ENCODE data around the gene RASGEF1C.
"Not testable (repeated sequence)": the region's sequence is repeated elsewhere in the genome, so short reads cannot be mapped to it uniquely, and the experiment has no call there.

The RASGEF1C gene

DNA sequence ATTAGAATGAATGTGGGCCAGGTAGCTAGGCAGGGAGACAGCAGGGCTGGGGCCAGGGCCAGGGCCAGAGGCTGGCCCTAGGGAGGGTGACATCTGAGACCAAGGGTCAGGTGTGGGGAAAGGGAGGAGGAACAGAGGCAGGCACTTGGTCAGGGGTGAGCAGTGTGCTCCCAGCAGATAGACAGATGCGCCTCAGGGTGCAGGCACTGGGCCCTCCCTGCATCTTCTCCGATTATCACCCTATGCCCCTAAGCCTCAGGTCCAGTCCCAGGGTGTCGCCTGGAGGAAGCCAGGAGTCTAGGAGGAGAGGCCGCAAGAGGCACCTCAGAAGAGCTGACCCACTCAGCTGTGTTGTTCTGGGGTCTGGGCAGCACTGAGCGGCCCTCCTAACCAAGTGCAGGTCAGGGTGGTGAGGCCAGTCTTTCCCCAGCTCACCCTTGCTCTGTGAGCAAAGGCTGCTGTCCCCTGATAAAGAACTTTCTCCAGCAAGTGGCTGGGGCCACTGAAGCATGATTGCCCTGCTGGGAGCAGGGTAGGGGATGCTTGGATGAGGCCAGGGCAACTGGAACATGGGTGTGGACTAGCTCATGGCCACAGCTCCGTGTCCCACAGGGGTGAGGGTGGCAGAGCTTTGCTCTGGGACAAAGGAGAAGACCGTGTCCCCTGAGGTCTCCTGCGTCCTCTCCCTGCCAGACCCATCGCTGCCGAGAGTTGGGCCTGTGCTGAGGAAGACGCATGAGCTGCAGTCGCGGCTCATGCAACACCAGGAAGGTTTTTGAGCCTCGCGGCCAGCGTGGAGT is 2.1 kb upstream of the RASGEF1C start:
- no peak for DNase-seq (ENCODE audit: low read depth)

DNA sequence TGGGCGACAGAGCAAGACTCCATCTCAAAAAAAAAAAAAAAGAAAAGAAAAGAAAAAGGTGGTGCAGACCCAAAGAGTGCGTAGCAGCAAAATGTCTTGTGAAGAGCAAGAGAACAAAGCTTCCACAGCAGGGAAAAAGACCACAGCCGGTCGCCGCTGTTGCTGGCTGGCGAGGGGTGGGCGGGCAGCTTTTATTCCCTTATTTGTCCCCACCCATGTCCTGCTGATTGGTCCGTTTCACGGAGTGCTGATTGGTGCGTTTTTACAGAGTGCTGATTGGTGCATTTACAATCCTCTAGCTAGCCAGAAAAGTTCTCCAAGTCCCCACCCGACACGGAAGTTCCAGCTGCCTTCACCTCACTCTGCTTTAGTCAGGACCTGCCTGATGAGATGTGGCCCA is 1.1 kb upstream of the RASGEF1C start:
- not testable (repeated sequence) for DNase-seq (ENCODE audit: low read depth)

DNA sequence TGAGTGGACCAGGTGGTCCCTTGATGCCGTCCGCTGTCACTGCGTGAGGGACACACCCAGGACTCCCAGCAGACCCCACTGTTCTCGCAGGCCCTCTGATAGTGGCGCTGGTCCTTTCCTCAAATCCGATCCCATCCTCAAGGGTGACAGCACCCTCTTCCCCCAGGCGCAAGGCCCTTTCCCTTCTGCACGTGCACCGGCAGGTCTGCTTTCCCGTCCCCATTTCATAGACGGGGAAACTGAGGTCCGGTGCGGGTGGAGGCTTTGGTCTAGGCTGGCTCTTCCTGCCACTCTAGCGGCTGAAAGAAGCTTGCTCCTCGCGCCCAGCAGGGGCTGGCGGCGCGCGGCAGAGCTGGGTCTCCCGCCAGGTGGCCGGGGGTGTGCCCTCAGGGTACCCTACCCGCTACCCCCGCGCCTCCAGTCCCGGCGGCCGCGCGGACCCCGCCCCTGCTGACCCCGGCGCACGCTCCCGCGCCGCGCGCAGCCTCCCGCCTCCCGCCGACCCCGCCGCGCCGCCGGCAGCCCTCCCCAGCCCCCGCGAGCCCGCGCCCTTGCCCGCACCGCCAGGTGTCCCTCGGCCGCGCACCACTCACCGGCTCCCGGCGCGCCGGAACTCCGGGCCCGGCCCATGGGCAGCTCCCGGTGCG is 453 bp downstream of the RASGEF1C start:
- DNase-seq (ENCODE audit: low read depth) = no peak

DNA sequence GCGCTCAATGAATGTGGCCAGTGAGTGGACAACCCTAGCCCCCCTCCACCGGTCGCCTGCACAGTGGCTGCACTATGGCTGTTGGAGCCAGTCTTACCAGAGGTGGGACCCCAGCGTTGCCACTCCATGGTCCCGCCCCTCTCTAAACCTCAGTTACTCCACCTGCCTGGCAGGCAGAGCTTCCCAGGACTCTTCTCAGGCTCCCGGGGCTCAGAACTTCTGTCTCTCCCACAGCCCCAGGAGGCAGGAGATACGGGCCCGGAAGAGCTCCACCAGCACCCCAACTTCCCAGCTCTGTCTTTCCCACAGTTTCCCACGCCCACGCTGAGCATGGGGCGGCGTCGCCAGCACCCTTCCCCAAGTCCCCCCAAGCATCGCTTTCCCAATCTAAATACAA is 975 bp downstream of the RASGEF1C start:
- DNase-seq (ENCODE audit: low read depth) = no peak

DNA sequence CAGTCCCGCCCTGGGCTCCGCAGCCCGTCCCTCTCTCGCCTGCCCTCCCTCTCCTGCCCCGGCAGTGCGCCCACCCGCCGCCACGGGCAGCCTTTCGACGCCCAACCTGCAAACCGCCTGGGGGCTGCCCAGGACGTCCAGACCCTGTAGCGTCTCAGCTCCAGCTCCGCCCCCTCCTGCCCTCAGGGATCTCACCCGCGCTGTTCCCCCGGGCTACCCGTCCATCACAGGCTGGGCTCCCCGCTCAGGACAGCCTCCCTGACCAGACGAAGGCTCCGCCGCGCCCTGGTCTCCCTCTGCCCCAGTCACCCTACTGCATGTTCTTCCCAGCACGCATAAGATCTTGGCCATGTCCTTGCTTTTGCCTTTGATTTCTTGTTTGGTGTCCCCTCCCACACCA is 1.4 kb downstream of the RASGEF1C start:
- DNase-seq (ENCODE audit: low read depth) = no peak

DNA sequence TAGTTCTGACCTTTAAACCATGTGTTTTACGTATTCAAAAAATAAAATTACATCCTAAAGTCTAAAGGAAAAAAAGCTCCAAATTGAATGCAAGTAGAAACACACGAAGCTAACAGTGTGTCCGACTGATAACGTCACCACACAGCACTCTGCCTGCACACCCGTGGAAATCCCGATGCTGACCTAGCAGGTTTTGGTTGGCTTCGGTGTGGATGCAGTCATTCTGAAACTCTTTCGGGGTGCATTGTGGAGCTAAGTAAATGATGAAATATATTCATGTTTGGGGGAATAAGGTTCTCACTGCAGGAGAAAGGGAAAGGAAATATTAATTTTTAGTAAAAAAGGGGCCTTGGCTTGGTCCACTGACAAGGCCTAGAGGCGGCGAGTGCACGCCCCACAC is 2.0 kb downstream of the RASGEF1C start:
- no peak for DNase-seq (ENCODE audit: low read depth)

DNA sequence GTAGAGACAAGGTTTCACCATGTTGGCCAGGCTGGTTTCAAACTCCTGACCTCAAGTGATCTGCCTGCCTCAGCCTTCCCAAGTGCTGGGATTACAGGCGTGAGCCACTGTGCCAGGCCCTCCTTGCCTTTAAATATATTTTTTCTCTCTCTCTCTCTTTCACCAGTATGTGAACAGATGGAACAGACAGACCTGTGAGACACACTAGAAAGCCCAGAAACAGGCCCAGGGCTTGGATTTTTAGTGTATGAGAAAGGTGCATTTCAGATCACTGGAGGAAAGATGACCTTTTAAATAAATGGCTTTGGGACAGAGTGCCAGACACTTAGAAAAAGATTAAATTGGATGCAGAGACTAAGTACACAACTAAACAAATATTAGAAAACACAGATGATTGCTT is 3.1 kb downstream of the RASGEF1C start:
- DNase-seq (ENCODE audit: low read depth) = no peak

DNA sequence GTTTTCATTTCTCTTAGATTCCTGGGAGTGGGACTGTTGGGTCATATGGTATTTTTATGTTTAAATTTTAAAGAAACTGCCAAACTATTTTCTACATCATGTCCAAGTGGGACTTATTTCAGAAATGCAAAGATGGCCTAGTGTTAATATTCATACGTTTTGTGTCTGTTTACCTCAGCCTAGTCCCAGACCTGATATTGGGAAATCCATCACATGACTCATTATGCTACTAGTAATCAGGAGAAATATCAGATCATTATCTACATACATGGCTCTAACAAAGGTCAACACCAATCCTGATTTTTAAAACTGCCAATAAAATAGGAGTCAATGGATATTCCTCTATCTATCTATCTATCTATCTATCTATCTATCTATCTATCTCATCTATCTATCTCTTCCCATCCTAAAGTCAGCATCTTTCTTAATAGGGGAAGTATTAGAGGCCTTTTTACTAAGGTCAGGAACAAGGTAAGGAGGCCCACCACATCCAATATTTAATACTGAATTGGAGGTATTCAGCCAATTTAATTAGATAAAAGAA is 4.7 kb downstream of the RASGEF1C start:
- no peak for DNase-seq (ENCODE audit: low read depth)

DNA sequence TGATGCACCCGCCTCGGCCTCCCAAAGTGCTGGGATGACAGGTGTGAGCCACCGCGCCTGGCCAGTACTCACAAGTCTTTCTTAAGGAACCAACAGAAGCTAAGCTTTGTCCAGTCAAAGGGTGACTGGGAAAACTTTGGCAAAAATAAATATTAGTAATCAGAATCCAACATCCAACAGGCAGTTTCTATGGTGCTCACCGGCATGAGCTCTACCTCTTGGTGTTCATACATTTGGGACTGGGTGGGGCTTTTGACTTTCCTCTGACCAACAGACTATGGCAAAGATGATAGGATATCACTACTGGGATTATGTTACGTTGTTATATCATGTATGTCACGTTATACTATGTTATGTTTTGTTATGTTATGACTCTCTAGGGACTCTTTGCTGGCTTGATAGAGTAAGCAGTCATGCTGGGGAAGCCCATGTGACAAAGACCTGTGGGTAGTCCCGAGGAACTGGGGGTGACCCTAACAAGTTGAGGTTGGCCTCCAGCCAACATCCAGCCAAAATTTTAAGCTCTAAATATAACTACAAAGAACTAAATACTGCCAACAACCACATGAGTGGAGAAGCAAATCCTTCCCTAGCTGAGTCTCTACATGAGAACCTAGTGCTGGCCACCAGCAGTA is 6.0 kb downstream of the RASGEF1C start:
- DNase-seq (ENCODE audit: low read depth) = no peak

DNA sequence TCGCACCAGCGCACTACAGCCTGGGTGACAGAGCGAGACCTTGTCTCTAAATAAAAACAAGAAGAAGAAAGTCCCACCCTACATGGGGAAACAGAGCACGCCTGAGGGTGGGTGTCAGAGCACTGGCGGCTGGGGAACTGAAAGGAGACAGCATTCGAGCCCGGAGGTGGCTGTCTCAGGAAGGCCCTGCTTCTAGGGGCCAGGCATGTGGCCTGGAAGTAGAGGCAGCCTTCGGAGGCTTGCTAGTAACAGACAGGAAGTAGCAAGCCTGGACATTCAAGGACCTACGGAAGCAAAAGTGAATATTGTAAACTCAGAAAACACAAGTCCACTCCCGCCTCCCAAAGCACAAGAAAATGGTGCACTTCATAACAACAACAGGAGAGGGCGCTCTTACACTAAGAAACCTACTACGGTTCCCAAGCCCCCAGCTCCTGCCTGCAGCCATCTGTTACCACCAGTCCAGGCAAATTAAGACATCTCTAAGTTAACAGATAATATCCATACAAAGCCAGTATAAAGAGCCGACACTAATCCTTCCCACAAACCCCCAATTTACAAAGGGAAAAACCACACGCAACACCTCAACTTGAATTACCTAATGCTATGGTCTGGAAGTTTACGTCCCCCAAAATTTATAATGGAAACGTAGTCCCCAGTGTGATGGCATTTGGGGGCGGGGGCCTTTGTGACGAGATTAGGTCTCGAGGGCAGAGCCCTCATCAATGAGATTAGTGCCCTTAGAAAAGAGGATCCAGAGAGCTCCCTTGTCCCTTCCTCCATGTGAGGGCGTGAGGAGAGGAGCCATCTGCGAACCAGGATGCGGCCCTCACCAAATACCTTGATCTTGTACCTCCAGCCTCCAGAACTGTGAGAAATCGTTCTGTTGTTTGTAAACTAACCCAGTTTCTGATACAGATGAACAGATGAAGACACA is 7.7 kb downstream of the RASGEF1C start:
- no peak for DNase-seq (ENCODE audit: low read depth)

DNA sequence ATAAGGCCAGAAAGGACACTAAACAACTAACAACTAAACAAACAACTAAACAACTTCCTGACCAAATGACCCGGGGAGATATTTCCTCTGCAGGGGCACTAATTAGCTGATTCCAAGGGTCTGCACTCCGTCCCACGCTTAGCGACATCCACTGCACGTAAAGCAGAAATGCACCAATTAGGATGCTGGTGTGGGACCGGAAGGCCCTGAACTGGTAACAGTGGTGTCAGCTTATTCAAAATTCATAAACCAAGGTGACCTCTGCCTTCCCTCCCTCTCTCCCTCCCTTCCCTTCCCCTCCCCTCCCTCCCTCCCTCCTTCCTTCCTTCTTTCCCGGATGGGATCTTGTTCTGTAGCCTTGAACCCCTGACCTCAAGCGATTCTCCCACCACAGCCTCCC is 9.6 kb downstream of the RASGEF1C start:
- no peak for DNase-seq (ENCODE audit: low read depth)

DNA sequence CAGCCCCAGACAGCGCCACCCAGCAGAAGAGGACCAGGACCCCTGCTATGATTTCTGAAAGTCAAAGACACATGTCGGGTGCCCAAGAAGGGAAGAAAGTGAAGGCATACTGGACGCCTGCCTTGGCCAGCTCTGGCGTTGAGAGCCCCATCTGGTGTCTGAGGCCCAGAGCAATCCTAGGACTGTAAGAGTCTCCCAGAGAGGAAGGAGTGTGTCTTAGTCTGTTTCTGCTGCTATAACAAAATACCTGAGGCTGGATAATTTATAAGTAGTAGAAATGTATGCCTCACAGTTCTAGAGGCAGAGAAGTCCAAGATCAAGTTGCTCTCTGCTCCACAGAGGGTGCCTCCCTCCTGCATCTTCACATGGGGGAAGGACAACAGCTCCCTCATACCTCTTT is 10.8 kb downstream of the RASGEF1C start:
- no peak for DNase-seq (ENCODE audit: low read depth)

DNA sequence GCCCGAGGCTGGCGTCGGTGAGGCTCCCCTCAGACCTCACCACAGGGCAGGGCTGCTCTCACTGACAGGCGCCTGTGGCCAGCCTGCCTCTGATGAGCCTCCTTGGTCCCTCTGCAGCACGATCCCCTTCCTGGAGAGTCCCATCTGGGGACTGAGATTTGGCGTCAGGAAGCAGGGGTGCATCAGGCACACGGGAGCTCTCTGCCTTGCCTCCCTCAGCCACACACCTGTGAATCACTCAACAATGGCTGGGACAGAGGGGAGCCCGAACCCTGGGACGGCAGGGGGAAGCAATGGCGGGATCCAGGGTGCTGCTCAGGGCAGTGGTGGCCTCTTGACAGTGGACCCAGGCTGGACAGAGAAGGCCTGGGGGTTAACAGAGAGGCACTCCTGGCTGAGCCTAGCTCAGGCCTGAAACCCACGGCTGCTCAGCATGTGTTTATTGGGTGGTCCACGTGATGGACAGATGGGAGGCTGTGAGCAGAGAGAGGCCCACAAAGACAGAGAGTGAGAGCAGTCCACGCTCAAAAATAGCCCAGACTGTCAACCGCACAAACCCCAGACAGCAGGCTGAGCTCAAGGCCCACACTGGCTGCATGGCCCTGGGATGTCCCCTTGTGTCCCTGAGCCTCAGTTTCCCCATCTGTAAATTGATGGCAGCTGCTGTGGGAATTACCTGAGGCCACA is 11.9 kb downstream of the RASGEF1C start:
- DNase-seq (ENCODE audit: low read depth) = no peak

DNA sequence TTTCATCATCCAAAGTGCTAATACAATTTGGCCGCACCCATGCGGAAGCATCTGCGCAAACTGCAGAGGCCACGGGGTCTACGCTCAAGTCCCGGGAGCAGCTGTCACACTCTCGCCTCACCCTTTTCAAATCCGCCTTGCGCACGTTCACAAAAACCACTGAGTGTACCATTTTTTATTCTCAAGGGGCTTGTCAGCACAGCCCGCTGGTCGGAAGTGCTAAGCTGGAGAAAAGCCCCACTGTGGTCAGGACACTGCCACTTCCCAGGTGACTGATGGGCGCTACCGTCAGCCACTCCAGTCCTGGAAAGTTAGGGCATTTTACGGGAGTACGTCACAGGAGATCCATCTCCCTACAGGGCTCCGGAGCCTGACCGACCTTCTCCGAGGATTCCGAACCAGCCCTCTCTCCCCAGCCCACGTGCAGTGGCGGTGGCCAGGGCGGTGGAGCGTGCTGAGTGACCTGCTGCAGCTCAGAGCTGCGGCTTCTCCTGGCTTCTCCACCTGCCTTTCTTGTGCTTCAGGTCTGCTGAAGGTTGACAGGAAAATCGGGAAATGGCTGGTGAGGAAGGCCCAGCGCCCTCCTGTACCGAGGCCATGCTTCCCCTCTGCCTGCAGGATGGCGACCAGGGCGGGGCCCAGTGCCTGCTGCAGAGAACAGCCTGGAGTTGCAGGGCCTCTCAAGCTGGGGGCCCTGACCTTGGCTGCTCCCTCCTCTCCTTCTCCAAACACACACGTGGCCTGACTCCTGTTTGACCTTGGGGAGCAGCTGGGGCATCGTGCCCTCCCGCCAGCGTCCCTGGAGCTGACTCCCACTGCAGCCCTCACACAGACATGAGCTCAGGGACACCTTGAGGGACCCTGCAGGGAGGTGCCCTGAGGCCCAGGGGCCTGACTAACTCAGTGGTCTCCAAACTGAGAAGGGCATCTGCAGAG is 14.3 kb downstream of the RASGEF1C start:
- no peak for DNase-seq (ENCODE audit: low read depth)

DNA sequence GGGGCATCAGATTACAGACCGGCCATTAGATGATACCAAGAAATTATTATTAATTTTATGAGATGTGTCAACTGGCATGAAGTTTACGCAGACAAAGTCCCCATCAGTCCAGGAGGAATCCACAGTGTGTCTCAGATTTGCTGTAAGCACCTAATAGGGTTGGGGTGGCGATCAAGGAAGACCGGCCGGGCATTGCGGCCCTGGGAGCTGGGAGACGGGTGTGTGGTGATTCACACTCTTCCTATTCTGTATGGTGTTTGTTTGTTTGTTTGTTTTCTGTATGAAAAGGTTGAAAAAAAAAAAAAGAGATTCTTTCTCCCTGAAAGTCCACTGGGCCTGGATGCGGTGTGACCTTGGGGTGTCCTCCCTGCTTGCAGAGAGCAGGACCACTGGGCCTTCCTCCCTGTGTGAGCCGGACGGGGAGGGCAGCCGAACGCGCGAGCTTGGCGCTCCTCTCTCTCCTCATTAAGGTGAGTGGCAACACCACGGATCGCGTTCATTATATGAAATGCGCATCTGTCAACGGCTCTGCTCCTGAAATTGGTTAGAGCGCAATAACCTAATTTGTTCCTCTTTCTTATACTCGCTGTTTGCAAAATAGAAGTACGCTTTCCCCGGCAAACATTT is 15.1 kb downstream of the RASGEF1C start:
- no peak for DNase-seq (ENCODE audit: low read depth)

DNA sequence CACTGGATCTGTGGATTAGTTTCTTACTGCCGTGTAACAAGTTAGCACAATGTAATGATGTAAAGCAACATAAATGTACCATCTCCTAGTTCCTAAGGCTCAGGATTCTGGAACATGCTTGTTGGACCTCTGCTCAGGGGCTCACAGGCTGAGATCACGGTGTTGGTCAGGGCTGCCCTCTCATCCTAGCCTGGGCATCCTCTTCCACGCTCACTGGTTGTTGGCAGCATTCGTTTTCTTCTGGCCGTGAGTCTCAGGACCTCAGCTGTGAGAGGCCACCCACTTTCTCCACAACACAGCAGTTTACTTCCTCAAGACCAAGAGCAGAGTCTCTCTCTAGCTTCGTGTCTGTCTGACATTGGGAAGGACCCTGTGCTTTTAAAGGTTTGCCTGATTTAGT is 17.3 kb downstream of the RASGEF1C start:
- DNase-seq (ENCODE audit: low read depth) = no peak

DNA sequence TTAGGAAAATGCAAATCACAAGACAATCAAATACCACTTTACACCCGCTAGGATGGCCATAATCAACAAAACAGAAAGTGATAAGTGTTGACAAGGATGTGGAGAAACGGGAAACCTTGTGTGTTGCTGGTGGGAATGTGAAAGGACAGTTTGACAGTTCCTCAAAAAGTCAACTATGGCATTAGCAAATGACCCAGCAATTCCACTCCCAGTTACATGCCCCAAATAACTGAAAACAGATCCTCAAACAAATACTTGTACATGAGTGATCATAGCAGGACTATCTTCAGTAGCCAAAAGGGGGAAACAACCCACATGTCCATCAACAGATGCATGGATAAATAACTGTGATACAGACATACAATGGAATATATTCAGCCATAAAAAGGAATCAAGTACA is 21.2 kb downstream of the RASGEF1C start:
- DNase-seq (ENCODE audit: low read depth) = no peak

DNA sequence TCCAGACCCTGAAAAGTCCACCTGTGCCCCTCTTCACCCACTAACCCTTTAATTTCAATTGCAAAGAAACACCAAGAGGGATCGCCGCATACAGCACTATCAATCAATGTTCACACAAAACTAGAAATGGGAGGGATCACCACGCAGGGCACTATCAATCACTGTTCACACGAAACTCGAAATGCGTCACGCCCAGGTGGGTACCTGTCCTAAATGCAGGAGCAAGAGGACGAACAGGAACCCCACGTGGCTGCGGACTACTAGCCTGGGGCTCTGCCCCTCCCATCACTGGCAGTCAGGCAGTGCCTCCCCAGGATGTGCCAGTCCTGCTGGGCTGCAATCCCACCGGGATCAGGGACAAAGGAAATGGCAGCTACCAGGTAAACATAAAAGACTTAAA is 28.2 kb downstream of the RASGEF1C start:
- no peak for DNase-seq (ENCODE audit: low read depth)

DNA sequence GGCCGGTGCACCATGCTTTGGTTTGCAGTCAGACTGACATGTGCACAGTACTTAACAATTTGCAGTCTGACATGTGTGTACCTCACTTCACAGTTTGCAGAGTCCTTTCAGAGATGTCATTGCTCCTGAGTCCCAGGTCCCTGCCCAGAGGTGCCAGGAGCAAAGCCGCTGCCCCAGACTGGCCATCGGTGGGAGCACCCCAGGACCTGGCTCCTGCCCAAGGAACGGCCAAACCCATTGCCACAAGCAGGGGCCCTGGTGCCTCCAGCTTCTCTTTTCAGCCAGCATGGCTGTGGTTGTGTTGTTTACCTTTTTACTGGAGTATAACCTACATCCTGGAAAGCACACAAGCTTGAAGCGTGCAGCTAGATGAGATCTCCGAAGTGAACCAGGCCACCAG is 28.6 kb downstream of the RASGEF1C start:
- DNase-seq (ENCODE audit: low read depth) = no peak
